ENCODE data around the gene AGXT.

- TF ChIP-seq CTCF (IDR thresholded peaks at IDR 0.05) (no peak), POLR2A (IDR thresholded peaks at IDR 0.05) (no peak), POLR2AphosphoS5 (IDR thresholded peaks at IDR 0.05) (no peak), EP300 (IDR thresholded peaks at IDR 0.05) (no peak)
These were observed 12.3 kb upstream of the AGXT start for GRCh38 chr2:240856151-240856980.
